RKO (cell line): Measurements from ENCODE around the gene TBC1D24.
"Not testable (repeated sequence)": the region's sequence is repeated elsewhere in the genome, so short reads cannot be mapped to it uniquely, and the experiment has no call there.

Source experiments
- DNase-seq: peaks from one replicate; pipeline ENCODE4 v3.0.0-alpha.2; 2016; ENCODE audit warnings: low spot score

TBC1D24 gene

DNA sequence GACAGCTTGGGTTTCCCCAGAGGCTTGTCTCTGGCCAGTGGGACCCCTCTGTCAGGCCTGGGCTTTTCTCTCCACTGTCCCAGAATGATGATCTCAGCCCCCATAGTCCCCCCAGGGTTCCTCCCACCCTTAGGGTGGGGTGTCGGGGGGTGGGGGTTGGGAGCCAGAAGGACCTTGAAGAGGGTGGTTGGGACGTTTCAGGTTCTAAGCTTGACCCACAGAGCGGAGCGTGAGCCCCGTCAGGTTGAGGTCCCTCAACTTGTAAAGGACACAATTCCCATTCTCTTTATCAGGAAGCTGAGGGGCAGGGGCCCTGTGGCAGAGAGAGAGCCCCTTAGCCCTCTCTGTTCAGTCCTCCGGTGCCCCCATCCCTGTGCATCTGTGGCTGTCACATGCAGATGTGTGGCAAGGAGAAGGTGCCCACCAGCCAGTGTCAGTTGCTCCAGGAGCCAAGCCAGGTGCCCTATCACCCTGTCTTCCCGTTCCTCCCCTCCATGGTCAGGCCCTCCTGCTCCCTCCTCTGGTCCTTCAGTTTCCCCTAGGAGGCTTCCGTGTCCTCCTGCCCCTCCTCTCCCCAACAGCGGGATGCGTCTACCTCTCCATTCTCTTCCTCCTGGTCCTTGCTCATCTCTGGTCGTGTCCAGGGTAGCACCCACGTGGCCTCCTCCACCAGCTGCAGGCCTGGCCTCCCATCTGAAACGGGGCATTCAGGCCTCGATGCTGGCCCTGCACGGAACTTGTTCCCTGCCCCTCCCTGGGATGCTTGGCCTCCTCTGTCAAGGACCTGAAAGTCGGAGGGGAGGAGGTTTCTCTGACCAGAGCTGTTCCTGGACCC lies 5.3 kb upstream of the TBC1D24 start:
- DNase-seq, result no peak

GRCh38 chr16:2470234-2470601 lies 4.7 kb upstream of the TBC1D24 start:
- no peak for DNase-seq

- DNase-seq, result peak; percentile 18
These were observed 4.3 kb upstream of the TBC1D24 start for GRCh38 chr16:2470603-2471015.

GRCh38 chr16:2471016-2471652 lies 3.8 kb upstream of the TBC1D24 start, which contains the start of gene NTN3:
Gene NTN3, plus strand, starts transcription at chr16:2471297. Its CDS starts 405 bp downstream, at chr16:2471702.
- DNase-seq, result no peak

DNA sequence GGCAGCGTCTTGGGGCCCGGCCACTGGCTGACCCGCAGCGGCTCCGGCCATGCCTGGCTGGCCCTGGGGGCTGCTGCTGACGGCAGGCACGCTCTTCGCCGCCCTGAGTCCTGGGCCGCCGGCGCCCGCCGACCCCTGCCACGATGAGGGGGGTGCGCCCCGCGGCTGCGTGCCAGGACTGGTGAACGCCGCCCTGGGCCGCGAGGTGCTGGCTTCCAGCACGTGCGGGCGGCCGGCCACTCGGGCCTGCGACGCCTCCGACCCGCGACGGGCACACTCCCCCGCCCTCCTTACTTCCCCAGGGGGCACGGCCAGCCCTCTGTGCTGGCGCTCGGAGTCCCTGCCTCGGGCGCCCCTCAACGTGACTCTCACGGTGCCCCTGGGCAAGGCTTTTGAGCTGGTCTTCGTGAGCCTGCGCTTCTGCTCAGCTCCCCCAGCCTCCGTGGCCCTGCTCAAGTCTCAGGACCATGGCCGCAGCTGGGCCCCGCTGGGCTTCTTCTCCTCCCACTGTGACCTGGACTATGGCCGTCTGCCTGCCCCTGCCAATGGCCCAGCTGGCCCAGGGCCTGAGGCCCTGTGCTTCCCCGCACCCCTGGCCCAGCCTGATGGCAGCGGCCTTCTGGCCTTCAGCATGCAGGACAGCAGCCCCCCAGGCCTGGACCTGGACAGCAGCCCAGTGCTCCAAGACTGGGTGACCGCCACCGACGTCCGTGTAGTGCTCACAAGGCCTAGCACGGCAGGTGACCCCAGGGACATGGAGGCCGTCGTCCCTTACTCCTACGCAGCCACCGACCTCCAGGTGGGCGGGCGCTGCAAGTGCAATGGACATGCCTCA lies 3.1 kb upstream of the TBC1D24 start:
- no peak for DNase-seq

- DNase-seq, result no peak
These were observed 2.5 kb upstream of the TBC1D24 start for GRCh38 chr16:2472488-2472864.

DNA sequence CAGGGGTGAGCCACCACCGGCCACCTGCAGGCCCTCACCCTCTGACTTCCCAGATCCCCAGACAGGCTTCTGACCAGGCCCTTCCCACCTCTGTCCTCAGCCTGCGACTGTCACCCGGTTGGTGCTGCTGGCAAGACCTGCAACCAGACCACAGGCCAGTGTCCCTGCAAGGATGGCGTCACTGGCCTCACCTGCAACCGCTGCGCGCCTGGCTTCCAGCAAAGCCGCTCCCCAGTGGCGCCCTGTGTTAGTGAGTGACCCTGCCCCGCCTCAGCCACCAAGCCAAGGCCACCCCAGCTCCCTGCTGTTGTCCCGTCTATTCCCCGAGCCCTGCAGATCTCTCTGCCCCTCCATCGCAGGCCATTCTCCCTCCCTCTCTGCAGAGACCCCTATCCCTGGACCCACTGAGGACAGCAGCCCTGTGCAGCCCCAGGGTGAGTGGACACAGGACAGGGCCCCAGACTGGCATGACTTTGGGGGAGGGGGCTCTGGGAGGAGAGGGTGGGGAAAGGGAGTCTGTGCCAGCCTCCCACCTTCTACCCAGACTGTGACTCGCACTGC lies 2.0 kb upstream of the TBC1D24 start:
- no peak for DNase-seq

DNA sequence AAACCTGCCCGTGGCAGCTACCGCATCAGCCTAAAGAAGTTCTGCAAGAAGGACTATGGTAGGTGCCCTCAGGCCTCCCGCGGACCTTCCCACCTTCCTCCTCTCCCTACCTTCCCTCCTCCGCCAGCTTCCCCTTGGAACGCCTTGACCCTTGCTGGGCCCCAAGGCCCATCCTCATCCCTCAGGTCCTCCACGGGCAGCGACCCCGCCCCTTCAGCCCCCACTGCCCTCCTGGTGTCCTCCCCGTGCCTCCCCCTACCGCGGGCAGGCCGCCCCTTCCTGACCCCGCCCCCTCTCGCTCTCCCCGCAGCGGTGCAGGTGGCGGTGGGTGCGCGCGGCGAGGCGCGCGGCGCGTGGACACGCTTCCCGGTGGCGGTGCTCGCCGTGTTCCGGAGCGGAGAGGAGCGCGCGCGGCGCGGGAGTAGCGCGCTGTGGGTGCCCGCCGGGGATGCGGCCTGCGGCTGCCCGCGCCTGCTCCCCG lies 1.4 kb upstream of the TBC1D24 start:
- DNase-seq, result peak; percentile 22

GRCh38 chr16:2473999-2474876 lies 689 bp upstream of the TBC1D24 start:
- DNase-seq, result peak; percentile 65

GRCh38 chr16:2475413-2476344 lies 752 bp downstream of the TBC1D24 start:
- peak; percentile 43 for DNase-seq

DNA sequence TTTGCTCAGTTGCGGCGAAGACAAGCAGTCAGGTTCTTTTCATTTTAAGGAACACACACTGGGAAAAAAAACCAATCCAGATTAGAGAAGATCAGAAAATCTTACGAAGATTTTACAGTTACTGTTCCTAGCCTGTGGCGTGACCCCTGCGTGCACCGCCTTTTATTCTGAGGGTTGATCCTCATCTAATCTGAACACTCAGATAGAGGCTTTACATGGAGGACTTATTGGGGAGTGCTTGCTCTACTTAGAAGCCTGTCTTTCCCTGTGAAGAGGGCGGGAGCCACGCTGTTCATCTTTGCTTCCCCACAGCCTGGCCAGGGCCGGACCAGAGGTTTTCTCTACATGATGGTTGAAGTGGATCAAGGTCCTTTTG lies 1.4 kb downstream of the TBC1D24 start:
- DNase-seq, result no peak

DNA sequence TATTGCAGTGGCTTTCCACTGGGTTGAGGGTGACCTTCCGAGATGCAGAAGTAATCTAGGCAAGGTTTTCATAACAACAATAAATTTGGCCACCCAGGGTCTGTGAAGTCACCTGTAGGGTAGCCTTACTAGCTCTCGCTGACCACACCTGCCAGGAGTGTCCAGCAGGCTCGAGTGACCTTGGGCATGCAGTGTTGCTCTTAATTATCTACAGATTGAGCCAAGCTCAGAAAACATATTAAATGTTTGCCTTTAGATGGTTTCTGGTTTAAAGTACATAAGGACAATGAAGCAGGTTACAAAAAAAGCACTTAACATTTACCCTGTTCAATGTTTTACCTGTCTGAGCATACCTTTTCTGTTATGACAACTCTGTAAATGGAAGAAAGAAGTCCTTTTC lies 1.8 kb downstream of the TBC1D24 start:
- no peak for DNase-seq

DNA sequence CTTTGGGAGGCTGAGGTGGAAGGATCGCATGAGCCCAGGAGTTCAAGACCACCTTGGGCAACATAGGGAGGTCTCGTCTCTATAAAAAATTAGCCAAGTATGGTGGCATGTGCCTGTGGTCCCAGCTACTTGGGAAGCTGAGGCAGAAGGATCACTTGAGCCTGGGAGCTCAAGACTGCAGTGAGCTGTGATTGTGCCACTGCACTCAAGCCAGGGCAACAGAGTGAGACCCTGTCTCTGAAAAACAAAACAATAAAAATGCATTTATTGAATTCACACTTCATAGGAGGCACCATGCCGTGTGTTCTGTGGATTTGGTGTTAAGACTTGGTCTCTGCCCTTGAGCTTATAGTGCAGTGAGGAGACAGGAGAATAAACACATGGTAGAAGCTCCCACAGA lies 2.4 kb downstream of the TBC1D24 start:
- DNase-seq, result no peak

GRCh38 chr16:2478279-2478678 lies 3.4 kb downstream of the TBC1D24 start:
- no peak for DNase-seq

- DNase-seq, result not testable (repeated sequence)
These were observed 5.1 kb downstream of the TBC1D24 start for GRCh38 chr16:2479996-2480395.

- DNase-seq, result no peak
These were observed 6.0 kb downstream of the TBC1D24 start for GRCh38 chr16:2480948-2481347.

DNA sequence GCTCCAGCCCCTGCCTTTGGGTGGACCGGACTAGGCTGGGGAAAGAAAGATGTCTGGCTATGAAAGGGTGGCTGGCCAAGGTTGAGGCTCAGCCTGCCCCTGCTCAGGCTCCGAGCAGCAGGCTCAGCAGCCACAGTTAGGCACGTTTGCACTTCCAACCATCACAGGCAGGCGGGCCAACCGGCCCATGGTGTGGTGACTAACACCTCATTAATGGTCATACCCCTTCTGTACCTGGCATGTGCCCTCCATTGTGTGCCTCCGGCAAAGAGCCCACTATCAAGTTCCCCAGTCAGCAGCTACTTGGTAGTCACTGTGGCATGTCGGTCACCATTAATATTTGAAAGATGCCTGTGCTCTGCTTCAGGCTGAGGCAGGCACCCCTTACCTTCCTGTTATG lies 6.7 kb downstream of the TBC1D24 start:
- no peak for DNase-seq

DNA sequence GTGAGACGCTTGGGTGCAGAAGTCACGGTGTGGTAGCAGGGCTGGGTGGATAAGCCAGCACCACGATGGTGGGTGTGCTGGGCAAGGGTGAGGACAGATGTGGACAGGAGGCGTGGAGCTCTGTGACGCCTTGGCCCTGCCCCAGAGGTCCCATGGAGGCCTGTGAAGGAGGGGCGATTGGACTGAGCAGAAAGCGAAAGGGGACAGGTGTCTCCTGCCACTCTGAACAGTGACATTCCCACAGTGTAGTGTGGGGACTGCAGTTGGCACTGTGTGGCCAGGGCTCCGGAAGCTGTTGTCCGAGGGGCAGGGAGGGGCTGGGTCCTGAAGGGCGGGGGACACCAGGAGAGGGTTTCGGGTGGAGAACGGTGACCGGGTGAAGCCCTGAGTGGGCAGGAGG lies 7.3 kb downstream of the TBC1D24 start:
- DNase-seq, result no peak

DNA sequence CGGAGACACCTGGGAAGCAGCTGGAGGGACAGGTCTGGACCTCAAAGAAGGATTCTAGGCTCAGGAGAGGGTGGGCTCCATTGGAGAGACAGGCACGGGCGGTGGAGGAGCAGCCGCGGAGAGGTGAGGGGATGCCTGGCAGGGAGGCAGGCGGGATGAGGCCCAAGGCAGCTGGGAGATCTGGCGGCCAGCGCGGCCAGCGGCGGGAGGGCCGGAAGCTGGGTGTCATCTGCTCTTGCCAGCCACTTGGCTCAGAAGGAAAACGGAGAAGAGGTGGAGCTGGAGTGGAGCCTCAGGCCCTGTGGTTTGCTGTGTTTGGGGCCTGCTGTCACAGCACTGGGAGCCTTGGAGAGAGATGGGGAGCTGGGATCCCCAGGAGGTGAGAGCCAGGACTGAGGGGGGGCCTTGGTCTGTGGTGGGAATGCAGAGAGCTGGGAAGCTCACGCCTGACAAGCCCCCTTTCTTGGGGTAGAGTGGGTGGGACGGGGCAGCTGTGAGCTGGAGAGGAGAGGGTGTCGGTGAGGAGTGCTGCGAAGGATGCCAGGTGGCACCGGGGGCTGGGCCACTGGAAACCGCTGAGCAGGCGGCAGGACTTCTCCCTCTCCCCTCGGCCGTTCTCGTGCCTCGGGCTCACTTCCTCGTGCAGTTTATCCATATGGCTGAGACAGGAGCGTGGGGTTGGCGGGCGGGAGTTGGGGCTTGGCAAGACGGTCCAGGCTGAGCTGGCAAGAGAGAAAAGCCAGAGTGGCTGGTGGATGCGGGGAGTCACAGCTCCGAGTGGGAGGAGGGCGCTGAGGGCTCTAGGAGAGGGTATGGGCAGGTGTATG lies 8.0 kb downstream of the TBC1D24 start:
- no peak for DNase-seq
